Pancreas (tissue), 10 donors: ENCODE data around the gene TNIP3. TPM values are rescaled to one million over a fixed set of nuclear protein-coding genes. Genes with fewer than 3 reads are reported as not detected.
A peak's percentile ranks its signal among the peaks of the same experiment; 100 is the strongest.
"Not testable (repeated sequence)": the region's sequence is repeated elsewhere in the genome, so short reads cannot be mapped to it uniquely, and the experiment has no call there.

Source experiments
- ATAC-seq, 4 donors: fragments of 200-7000 bp; cut with Tn5 transposase; one replicate each; pipeline versions ENCODE4 v1.8.0 to v1.9.1; 2020; ENCODE audit warnings: mild to moderate bottlenecking in 4 of 4, moderate library complexity in 4 of 4
- DNase-seq, 6 donors: peaks; one replicate each; pipeline ENCODE4 v3.0.0-alpha.2; 2020
- FAIRE-seq: peaks from 2 replicates; lab custom pipeline; 2012; peaks lifted over from hg19 to GRCh38; lab: Jason Lieb, UNC
- H3K27ac ChIP-seq, 4 donors: fragments of 200-600 bp; sonication (generic); 1 replicate in 3 of 4; 2 replicates in 1 of 4; pipeline versions ENCODE4 v1.5.0 to v1.8.0; 2020
- H3K27me3 ChIP-seq, 4 donors: fragments of 200-600 bp; one replicate each; pipeline ENCODE4 v1.8.0; 2021
- H3K36me3 ChIP-seq, 3 donors: fragments of 200-600 bp; sonication (generic) in 1 of 3; one replicate each; pipeline versions ENCODE4 v1.5.0 to v1.8.0; 2020 to 2021
- H3K4me1 ChIP-seq, 3 donors: fragments of 200-600 bp; one replicate each; pipeline ENCODE4 v1.8.0; 2021
- H3K4me3 ChIP-seq, 4 donors: fragments of 200-600 bp; sonication (generic) in 2 of 4; one replicate each; pipeline versions ENCODE4 v1.5.0 to v1.8.0; 2020 to 2021
- H3K9me3 ChIP-seq, 4 donors: fragments of 200-600 bp; one replicate each; pipeline ENCODE4 v1.8.0; 2021
- WGBS, 2 donors: extraction: QIAGEN DNeasy Blood & Tissue Kit; methylation state at CpG; one replicate each; pipeline ENCODE4 v1.1.7; 2013; 5-methylcytosine and 5-hydroxymethylcytosine counted together
- intact Hi-C, 3 donors: fragments of 100-400 bp; cut with DNase I; formaldehyde crosslinking; loops; one replicate each; pipeline versions ENCODE4 v1.11.1 to v1.14.2; 2022
- polyA plus RNA-seq, 2 donors: library from polyadenylated mRNA; stranded (reverse); fragments of 200-250 nt; gene quantifications; one replicate each; pipeline ENCODE4 v1.2.3, GENCODE V29; 2013
- total RNA-seq, 6 donors: library from RNA; stranded (reverse); fragmentation: NEBNext Ultra II Directional in 4 of 6; extraction: Animal tissue kit (Norgen Biotek cat#: 25700) in 4 of 6; gene quantifications; one replicate each; pipeline versions ENCODE4 v1.2.1 to v1.2.4, GENCODE V29; 2021 to 2023
- TF ChIP-seq, protein P1 (sequence below), 4 donors: fragments of 200-600 bp; sonication (generic) in 3 of 4; IDR thresholded peaks; one replicate each; pipeline versions ENCODE4 v1.5.0 to v1.8.0; 2021; ENCODE audit warnings: antibody characterized with exemption in 4 of 4
- donor health status: healthy with polysubstance abuse.
- donor health status: DM: no; HTN: no; CAD: no; lungs with moderate emphysema.
- donor health status: DM: no; HTN: no; CAD: no.
- donor health status: control.
- donor health status: control.
- donor health status: Bipolar disorder and iron deficiency.
- donor health status: DM: yes; HTN: yes; CAD: no.
- donor health status: DM: no; HTN: no; CAD: no.
- donor health status: DM: no; HTN: no; CAD: no.
- donor health status: DM: yes; HTN: yes; CAD: no.

The TNIP3 gene
- total and polyA plus RNA-seq, 8 donors, result 0.31 TPM; not detected in 7

DNA sequence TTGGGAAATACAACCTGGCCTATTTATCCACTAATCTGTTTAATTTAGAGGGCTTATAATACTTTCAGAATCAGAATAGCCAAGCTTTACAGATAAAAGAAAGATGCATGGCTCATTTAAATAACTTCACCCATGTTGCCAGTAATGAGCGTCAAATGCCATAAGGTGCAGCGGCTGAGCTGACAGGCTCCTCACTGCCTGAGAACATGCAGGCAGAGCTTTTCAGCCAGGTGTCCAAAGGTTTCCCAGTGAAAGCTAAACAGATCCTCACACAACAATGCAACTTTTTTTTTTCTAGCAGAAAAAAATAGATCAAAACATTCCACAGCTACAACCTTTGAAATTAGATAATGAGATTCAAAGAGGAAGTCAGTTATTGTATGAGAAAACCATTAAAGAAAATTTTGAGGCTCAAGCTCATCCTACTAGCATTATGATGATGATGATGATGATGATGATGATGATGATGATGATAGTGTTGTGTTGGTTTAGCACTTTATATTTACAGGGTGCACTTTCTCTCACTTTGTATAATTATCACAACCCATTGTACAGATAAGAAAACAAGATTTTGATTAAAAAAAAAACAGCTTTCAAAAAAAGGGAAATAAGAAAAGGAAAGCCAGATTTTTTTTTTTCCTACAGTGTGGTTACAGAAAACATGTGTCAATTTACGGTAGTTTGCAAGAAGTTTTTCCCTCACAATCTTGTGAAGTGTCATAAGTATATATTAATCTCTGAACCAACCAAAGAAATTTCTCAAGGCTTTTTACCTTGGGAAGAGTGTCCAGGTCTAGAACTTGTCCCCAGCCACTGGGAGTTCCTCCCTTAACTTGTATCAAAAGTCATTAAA lies 12.2 kb upstream of the TNIP3 start:
- Histone ChIP-seq H3K4me1 (no peaks in the 10 kb centered on the region), H3K9me3 (no peaks in the 10 kb centered on the region), H3K27ac (no peak overlapping the region), H3K27me3 (no peaks in the 10 kb centered on the region), H3K36me3 (no peaks in the 10 kb centered on the region), H3K4me3 (no peak overlapping the region)
- TF ChIP-seq, protein P1, sequence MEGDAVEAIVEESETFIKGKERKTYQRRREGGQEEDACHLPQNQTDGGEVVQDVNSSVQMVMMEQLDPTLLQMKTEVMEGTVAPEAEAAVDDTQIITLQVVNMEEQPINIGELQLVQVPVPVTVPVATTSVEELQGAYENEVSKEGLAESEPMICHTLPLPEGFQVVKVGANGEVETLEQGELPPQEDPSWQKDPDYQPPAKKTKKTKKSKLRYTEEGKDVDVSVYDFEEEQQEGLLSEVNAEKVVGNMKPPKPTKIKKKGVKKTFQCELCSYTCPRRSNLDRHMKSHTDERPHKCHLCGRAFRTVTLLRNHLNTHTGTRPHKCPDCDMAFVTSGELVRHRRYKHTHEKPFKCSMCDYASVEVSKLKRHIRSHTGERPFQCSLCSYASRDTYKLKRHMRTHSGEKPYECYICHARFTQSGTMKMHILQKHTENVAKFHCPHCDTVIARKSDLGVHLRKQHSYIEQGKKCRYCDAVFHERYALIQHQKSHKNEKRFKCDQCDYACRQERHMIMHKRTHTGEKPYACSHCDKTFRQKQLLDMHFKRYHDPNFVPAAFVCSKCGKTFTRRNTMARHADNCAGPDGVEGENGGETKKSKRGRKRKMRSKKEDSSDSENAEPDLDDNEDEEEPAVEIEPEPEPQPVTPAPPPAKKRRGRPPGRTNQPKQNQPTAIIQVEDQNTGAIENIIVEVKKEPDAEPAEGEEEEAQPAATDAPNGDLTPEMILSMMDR (IDR thresholded peaks at IDR 0.05), result no peak
- intact Hi-C loops, result no loop called here
- 43 to 53% methylated on average over 3 of the region's 3 CpGs for WGBS, 2 donors
- DNase-seq, result no peak
- no peak for FAIRE-seq
- ATAC-seq, result no peak

- FAIRE-seq, intact Hi-C loops: not testable (repeated sequence)
- 89 to 96% methylated on average over 3 of the region's 3 CpGs for WGBS, 2 donors
These were observed 7.4 kb upstream of the TNIP3 start for GRCh38 chr4:121171477-121171876.

GRCh38 chr4:121168446-121169281 lies 4.5 kb upstream of the TNIP3 start:
- no peaks in the 10 kb centered on the region for H3K9me3 ChIP-seq
- DNase-seq (no peak), FAIRE-seq (no peak), ATAC-seq (peak in 2 of 4 donors; percentile 60 to 61)
- no peak overlapping the region for H3K4me3 ChIP-seq
- no peaks in the 10 kb centered on the region for H3K36me3 ChIP-seq
- intact Hi-C loops, result no loop called here
- no peak overlapping the region for H3K27ac ChIP-seq
- TF ChIP-seq, protein P1 (IDR thresholded peaks at IDR 0.05), result no peak
- WGBS, 2 donors, result 66 to 79% methylated on average over 6 of the region's 6 CpGs
- H3K4me1 ChIP-seq, result no peaks in the 10 kb centered on the region
- no peaks in the 10 kb centered on the region for H3K27me3 ChIP-seq

More at GRCh38 chr4:121171477-121171876, 7.4 kb upstream of the TNIP3 start:
- not testable (repeated sequence) for H3K4me3 ChIP-seq, H3K36me3 ChIP-seq, H3K27me3 ChIP-seq, DNase-seq, ATAC-seq, H3K9me3 ChIP-seq, H3K27ac ChIP-seq, H3K4me1 ChIP-seq

GRCh38 chr4:121166976-121167375 lies 2.9 kb upstream of the TNIP3 start:
- no peaks in the 10 kb centered on the region for H3K4me1 ChIP-seq
- H3K27ac ChIP-seq, result no peak overlapping the region
- H3K27me3 ChIP-seq, result no peaks in the 10 kb centered on the region
- TF ChIP-seq, protein P1 (IDR thresholded peaks at IDR 0.05), result no peak
- intact Hi-C loops, result no loop called here
- H3K4me3 ChIP-seq, result no peak overlapping the region
- H3K9me3 ChIP-seq, result no peaks in the 10 kb centered on the region
- ATAC-seq (no peak), DNase-seq (no peak), FAIRE-seq (no peak)
- H3K36me3 ChIP-seq, result no peaks in the 10 kb centered on the region

GRCh38 chr4:121165206-121165605 lies 1.1 kb upstream of the TNIP3 start:
- Histone ChIP-seq H3K4me1 (no peaks in the 10 kb centered on the region), H3K27ac (no peak overlapping the region), H3K4me3 (no peak overlapping the region), H3K27me3 (no peaks in the 10 kb centered on the region), H3K36me3 (no peaks in the 10 kb centered on the region), H3K9me3 (no peaks in the 10 kb centered on the region)
- TF ChIP-seq, protein P1 (IDR thresholded peaks at IDR 0.05), result no peak
- intact Hi-C loops, result no loop called here
- WGBS, 2 donors, result 73 to 88% methylated on average over 4 of the region's 4 CpGs
- ATAC-seq (no peak), DNase-seq (no peak), FAIRE-seq (no peak)
